ENCODE measurements around the gene FBXW8.

Gene FBXW8

DNA sequence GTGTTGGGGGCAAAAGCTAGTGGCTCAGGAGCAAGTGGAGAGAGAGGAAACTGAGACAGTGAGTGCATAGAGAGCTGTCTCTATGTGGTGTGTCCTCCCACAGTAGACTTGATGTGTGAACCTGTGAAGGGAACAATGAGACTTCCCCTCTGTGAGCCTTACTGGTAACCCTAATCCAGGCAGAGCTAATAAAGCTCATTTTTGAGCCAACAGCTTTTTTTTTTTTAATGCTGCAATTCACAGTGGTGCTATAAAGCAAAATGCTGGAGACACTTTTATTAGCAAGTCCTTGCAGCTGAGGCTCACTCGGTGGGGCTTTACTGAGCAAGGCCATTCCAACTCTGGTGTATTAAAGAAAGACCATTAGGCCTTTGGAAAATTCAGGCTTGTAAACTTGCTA lies 26.9 kb downstream of the FBXW8 start:
- Mint-ChIP-seq H3K4me3 (peak overlapping the region; percentile 15), H3K9me3 (peaks cover 30% of the 10 kb centered on the region), H3K27me3 (ENCODE audit: low read depth, poor library complexity) (peaks cover 3% of the 10 kb centered on the region), H3K4me1 (peaks cover 50% of the 10 kb centered on the region), H3K27ac (peak overlapping the region; percentile 38), H3K36me3 (ENCODE audit: low read depth) (peaks cover 78% of the 10 kb centered on the region)
- DNase-seq, result peak; percentile 18
- TF ChIP-seq CTCF (IDR thresholded peaks at IDR 0.05), result no peak

DNA sequence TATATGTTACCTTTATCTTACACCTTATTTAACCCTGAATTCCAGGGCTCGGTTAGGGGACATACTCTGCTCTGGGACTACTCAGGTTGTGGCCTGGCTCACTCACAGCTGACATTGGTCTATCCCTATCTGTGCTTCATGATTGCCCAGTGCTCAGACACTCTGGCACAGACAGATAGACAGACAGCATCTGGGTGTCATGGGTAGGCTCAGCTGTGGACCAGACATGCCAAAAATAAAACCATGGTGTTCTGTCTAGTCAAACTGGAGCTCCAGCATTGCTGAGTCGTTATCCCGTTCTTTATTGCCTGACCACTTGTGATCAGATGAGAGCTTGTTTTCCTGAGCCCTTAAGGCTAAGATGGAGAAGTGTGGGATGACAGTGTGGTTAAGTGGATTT lies 29.0 kb downstream of the FBXW8 start:
- H3K36me3 Mint-ChIP-seq (ENCODE audit: low read depth), result peaks cover 79% of the 10 kb centered on the region
- DNase-seq, result no peak
- H3K9me3 Mint-ChIP-seq, result peaks cover 48% of the 10 kb centered on the region
- no peak for TF ChIP-seq CTCF (IDR thresholded peaks at IDR 0.05)
- H3K27ac Mint-ChIP-seq, result no peak overlapping the region
- H3K4me3 Mint-ChIP-seq, result no peak overlapping the region
- H3K27me3 Mint-ChIP-seq (ENCODE audit: low read depth, poor library complexity), result peaks cover 3% of the 10 kb centered on the region
- H3K4me1 Mint-ChIP-seq, result peaks cover 40% of the 10 kb centered on the region

GRCh38 chr12:116941188-116941587 lies 30.4 kb downstream of the FBXW8 start:
- H3K27me3 Mint-ChIP-seq (ENCODE audit: low read depth, poor library complexity), result peaks cover 3% of the 10 kb centered on the region
- peaks cover 39% of the 10 kb centered on the region for H3K9me3 Mint-ChIP-seq
- no peak for TF ChIP-seq CTCF (IDR thresholded peaks at IDR 0.05)
- H3K27ac Mint-ChIP-seq, result no peak overlapping the region
- H3K4me1 Mint-ChIP-seq, result peaks cover 37% of the 10 kb centered on the region
- peaks cover 79% of the 10 kb centered on the region for H3K36me3 Mint-ChIP-seq (ENCODE audit: low read depth)
- no peak overlapping the region for H3K4me3 Mint-ChIP-seq
- DNase-seq, result no peak

GRCh38 chr12:116943419-116944372 lies 32.9 kb downstream of the FBXW8 start:
- Mint-ChIP-seq H3K4me1 (peaks cover 16% of the 10 kb centered on the region), H3K9me3 (peaks cover 39% of the 10 kb centered on the region), H3K27ac (no peak overlapping the region), H3K36me3 (ENCODE audit: low read depth) (peaks cover 82% of the 10 kb centered on the region), H3K27me3 (ENCODE audit: low read depth, poor library complexity) (peaks cover 7% of the 10 kb centered on the region), H3K4me3 (no peak overlapping the region)
- no peak for DNase-seq
- TF ChIP-seq CTCF (IDR thresholded peaks at IDR 0.05), result no peak

- no peak for DNase-seq
- H3K9me3 Mint-ChIP-seq, result peaks cover 34% of the 10 kb centered on the region
- no peak for TF ChIP-seq CTCF (IDR thresholded peaks at IDR 0.05)
- H3K27ac Mint-ChIP-seq, result peak overlapping the region; percentile 33
- H3K27me3 Mint-ChIP-seq (ENCODE audit: low read depth, poor library complexity), result peaks cover 7% of the 10 kb centered on the region
- H3K4me1 Mint-ChIP-seq, result peaks cover 9% of the 10 kb centered on the region
- H3K4me3 Mint-ChIP-seq, result no peak overlapping the region
- H3K36me3 Mint-ChIP-seq (ENCODE audit: low read depth), result peaks cover 82% of the 10 kb centered on the region
Measured at GRCh38 chr12:116945886-116946550, 35.3 kb downstream of the FBXW8 start.

Data from nephron progenitor cell (in vitro differentiated cells).